Cardiac muscle cell (in vitro differentiated cells and primary cell): ENCODE results near the gene CADPS2. TPM values are rescaled to one million over a fixed set of nuclear protein-coding genes. Genes with fewer than 3 reads are reported as not detected.

Experiments used
- DNase-seq, 2 donors: peaks; one replicate each; pipeline versions ENCODE4 v3.0.0 to v3.0.0-alpha.2; 2010 to 2017; ENCODE audit warnings: low read depth in 1 of 2, low spot score in 1 of 2
- H3K27ac ChIP-seq: fragments of 200-600 bp; sonication (generic); 2 replicates; pipeline ENCODE4 v1.5.1; 2016
- H3K27me3 ChIP-seq: fragments of 200-600 bp; sonication (generic); 2 replicates; pipeline ENCODE4 v1.6.0; 2016; ENCODE audit warnings: control low read depth
- H3K36me3 ChIP-seq: fragments of 200-600 bp; sonication (generic); 2 replicates; pipeline ENCODE4 v1.5.1; 2016; ENCODE audit warnings: control low read depth
- H3K4me1 ChIP-seq: fragments of 200-600 bp; sonication (generic); 2 replicates; pipeline ENCODE4 v1.8.1; 2017; ENCODE audit warnings: low read depth, mild to moderate bottlenecking, mixed run types
- H3K4me3 ChIP-seq: fragments of 200-600 bp; sonication (generic); 2 replicates; pipeline ENCODE4 v1.5.1; 2016; ENCODE audit warnings: mild to moderate bottlenecking
- H3K9me3 ChIP-seq: fragments of 200-600 bp; sonication (generic); 2 replicates; pipeline ENCODE4 v1.5.1; 2017; ENCODE audit warnings: low read depth, mild to moderate bottlenecking, control low read depth
- polyA plus RNA-seq: library from polyadenylated mRNA; unstranded; fragments of >200 nt; fragmentation: Nextera tagmentation; extraction: Ambion mirVana; gene quantifications from 2 replicates; pipeline ENCODE4 v1.2.1, GENCODE V29; 2016
- total RNA-seq: library from RNA; depleted of rRNA; stranded (reverse); fragments of >200 nt; gene quantifications from 2 replicates; pipeline ENCODE4 v1.2.3, GENCODE V29; 2016
- TF ChIP-seq, protein P1 (sequence below): IDR thresholded peaks from 2 replicates; pipeline ENCODE4 v1.5.1; 2012; ENCODE audit warnings: low read depth, mild to moderate bottlenecking, low read length

Gene CADPS2
- total and polyA plus RNA-seq, 2 experiments from 2014 or later, result 15.0 to 17.2 TPM

DNA sequence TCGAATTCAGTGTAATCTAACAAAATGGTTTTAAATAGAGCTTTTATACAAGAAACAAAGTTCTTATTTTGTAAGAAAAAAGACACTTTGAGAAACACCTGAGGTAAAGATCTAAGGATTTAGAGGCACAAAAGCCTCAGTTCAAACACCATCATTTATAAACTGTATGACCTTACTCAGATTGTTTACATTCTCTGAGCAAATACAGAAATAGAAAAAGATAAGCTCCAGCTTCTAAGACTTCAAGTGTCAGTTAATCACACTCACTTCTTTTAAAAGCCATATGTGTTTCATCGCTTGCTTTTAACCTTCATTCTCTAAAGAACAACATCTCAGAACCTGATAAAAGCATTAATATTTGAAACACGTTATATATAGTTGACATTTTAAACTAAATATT is 27.9 kb downstream of the CADPS2 start:
- Histone ChIP-seq H3K27ac (peak overlapping the region; percentile 92), H3K27me3 (no peaks in the 10 kb centered on the region), H3K4me3 (peak overlapping the region; percentile 2), H3K9me3 (no peaks in the 10 kb centered on the region), H3K4me1 (peaks cover 25% of the 10 kb centered on the region), H3K36me3 (no peaks in the 10 kb centered on the region)
- TF ChIP-seq, protein P1, sequence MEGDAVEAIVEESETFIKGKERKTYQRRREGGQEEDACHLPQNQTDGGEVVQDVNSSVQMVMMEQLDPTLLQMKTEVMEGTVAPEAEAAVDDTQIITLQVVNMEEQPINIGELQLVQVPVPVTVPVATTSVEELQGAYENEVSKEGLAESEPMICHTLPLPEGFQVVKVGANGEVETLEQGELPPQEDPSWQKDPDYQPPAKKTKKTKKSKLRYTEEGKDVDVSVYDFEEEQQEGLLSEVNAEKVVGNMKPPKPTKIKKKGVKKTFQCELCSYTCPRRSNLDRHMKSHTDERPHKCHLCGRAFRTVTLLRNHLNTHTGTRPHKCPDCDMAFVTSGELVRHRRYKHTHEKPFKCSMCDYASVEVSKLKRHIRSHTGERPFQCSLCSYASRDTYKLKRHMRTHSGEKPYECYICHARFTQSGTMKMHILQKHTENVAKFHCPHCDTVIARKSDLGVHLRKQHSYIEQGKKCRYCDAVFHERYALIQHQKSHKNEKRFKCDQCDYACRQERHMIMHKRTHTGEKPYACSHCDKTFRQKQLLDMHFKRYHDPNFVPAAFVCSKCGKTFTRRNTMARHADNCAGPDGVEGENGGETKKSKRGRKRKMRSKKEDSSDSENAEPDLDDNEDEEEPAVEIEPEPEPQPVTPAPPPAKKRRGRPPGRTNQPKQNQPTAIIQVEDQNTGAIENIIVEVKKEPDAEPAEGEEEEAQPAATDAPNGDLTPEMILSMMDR, result no peak
- peak in 1 of 2 donors; percentile 43 for DNase-seq

DNA sequence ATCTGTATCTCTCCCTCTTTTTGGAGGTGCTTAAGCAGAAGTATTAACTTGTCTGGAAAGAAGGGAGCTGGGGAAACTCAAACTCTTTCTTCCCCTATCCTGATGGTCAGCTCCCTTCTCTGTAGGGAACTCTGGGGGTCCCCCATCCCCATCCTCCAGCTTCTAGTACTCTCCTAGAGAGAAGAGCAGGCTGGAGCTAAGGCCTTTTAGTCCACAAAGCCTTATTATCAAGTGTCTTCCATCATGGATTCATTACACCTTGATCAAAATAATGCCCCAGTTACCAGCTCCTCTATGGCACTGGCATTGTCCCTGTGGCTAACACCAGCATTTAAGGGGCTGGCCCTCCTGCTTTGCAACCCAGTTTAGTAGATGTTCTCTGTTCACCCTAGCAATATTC is 35.7 kb downstream of the CADPS2 start:
- DNase-seq, result no peak
- Histone ChIP-seq H3K27ac (no peak overlapping the region), H3K4me1 (no peaks in the 10 kb centered on the region), H3K9me3 (no peaks in the 10 kb centered on the region), H3K36me3 (no peaks in the 10 kb centered on the region), H3K27me3 (no peaks in the 10 kb centered on the region), H3K4me3 (no peak overlapping the region)
- TF ChIP-seq, protein P1, result no peak

DNA sequence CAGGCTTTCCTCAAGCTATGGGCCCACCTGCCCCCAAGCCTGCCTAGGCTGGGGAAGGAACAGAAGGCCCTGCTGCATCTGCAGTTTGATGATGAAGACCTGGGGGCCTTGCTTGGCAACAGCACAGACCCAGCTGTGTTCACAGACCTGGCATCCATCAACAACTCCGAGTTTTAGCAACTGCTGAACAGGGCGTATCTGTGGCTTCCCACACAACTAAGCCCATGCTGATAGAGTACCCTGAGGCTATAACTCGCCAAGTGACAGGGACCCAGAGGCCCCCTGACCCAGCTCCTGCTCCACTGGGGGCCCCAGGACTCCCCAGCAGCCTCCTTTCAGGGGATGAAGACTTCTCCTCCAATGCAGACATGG is 36.3 kb downstream of the CADPS2 start:
- TF ChIP-seq, protein P1, result no peak
- H3K36me3 ChIP-seq, result no peaks in the 10 kb centered on the region
- H3K4me1 ChIP-seq, result no peaks in the 10 kb centered on the region
- no peak overlapping the region for H3K4me3 ChIP-seq
- no peak for DNase-seq
- H3K27me3 ChIP-seq, result no peaks in the 10 kb centered on the region
- no peaks in the 10 kb centered on the region for H3K9me3 ChIP-seq
- no peak overlapping the region for H3K27ac ChIP-seq

DNA sequence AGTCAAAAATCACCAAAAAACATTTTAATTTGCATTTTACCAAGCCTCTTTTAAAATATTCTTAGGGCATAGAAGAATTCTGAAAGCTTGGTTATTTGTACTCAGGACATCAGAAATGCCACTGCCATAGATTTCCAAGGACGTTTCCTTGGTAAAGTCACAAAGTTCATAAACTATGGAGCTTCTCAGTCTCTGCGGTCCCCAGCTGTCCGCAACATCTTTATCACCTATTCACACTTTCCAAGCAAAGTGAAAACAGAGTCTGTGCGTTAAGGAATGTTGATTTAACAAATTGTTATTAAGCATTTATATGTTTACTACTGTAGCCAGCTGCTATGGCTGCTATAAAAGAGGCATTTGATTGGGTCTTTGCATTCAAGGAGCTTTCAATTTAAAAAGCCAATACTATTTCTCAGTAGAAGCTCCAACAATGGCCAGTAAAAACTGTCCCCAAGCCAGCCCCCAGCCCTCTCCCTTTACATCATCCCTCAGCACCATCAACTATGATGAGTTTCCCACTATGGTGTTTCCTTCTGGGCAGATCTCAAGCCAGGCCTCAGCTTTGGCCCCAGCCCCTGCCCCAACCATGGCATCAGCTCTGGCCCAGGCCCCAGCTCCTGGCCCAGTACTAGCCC is 36.8 kb downstream of the CADPS2 start:
- no peaks in the 10 kb centered on the region for H3K27me3 ChIP-seq
- H3K4me1 ChIP-seq, result no peaks in the 10 kb centered on the region
- DNase-seq, result no peak
- H3K9me3 ChIP-seq, result no peaks in the 10 kb centered on the region
- H3K36me3 ChIP-seq, result no peaks in the 10 kb centered on the region
- H3K4me3 ChIP-seq, result no peak overlapping the region
- TF ChIP-seq, protein P1, result no peak
- H3K27ac ChIP-seq, result no peak overlapping the region

DNA sequence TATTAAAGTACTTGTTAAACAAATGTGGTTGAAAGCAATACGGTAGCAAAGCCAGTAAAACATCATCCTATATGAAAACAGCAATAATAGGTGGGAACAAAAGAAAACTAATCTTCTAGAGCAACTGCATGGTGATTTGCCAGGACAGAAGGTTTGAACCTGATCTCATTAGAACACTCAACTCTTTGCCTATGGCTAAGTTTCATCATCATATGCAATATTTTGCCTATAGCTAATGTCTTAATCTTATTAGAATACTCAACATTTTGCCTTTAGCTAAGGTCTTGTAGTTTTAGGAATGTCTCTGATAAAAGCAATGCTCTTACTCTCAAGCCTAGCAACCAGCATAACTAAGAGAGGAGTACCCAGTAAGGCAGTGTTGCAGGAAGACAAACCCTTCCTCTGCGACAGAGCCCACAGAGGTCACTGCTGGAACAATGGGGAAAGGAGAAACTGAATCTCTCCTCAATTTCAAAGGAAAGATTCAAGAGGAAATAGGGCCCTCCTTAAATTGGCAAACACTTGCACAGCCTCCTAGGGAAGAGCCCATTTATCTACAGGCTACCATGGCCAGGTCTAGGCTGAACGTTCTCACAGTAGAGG is 38.3 kb downstream of the CADPS2 start:
- no peak overlapping the region for H3K4me3 ChIP-seq
- H3K4me1 ChIP-seq, result no peaks in the 10 kb centered on the region
- DNase-seq, result no peak
- H3K9me3 ChIP-seq, result no peaks in the 10 kb centered on the region
- no peaks in the 10 kb centered on the region for H3K36me3 ChIP-seq
- TF ChIP-seq, protein P1, result no peak
- H3K27ac ChIP-seq, result no peak overlapping the region
- no peaks in the 10 kb centered on the region for H3K27me3 ChIP-seq
